Osteoblast (primary cell): ENCODE results near the gene CCDC167. TPM values are rescaled to one million over a fixed set of nuclear protein-coding genes. Genes with fewer than 3 reads are reported as not detected.
A peak's percentile ranks its signal among the peaks of the same experiment; 100 is the strongest.

Source experiments
- DNase-seq: peaks from one replicate; pipeline ENCODE4 v3.0.0; 2011; ENCODE audit warnings: low spot score, mixed read lengths; ENCODE audit not compliant: insufficient read length; ENCODE audit errors: missing footprints
- H2AFZ ChIP-seq: 2 replicates; pipeline ENCODE4 v1.6.0; 2011; ENCODE audit warnings: mild to moderate bottlenecking, low read length
- H3K27ac ChIP-seq: 2 replicates; pipeline ENCODE4 v1.5.1; 2011; ENCODE audit warnings: mild to moderate bottlenecking, low read depth, low read length, moderate library complexity
- H3K27me3 ChIP-seq: 2 replicates; pipeline ENCODE4 v1.6.0; 2012; ENCODE audit warnings: mild to moderate bottlenecking, control low read depth, inconsistent platforms, low read length, moderate library complexity; ENCODE audit not compliant: insufficient read depth
- H3K36me3 ChIP-seq: 2 replicates; pipeline ENCODE4 v1.5.1; 2011; ENCODE audit warnings: mild to moderate bottlenecking, low read length, control low read depth, moderate library complexity; ENCODE audit not compliant: insufficient read depth
- H3K4me1 ChIP-seq: 2 replicates; pipeline ENCODE4 v1.5.1; 2011; ENCODE audit warnings: mild to moderate bottlenecking, low read length, control low read depth, moderate library complexity; ENCODE audit not compliant: insufficient read depth
- H3K4me2 ChIP-seq: 2 replicates; pipeline ENCODE4 v1.6.0; 2011; ENCODE audit warnings: mild to moderate bottlenecking, low read length; ENCODE audit not compliant: insufficient read depth
- H3K4me3 ChIP-seq: fragments of 200-600 bp; sonication (generic); 3 replicates; pipeline ENCODE4 v1.5.1; 2012; ENCODE audit warnings: mild to moderate bottlenecking, low read length, inconsistent platforms; ENCODE audit not compliant: insufficient read depth
- H3K79me2 ChIP-seq: 2 replicates; pipeline ENCODE4 v1.6.0; 2012; ENCODE audit warnings: mild to moderate bottlenecking, low read length, control low read depth, inconsistent platforms; ENCODE audit not compliant: insufficient read depth
- H3K9me3 ChIP-seq: 2 replicates; pipeline ENCODE4 v1.5.1; 2011; ENCODE audit warnings: low read depth, low read length, control low read depth
- H4K20me1 ChIP-seq: 2 replicates; pipeline ENCODE4 v1.6.0; 2012; ENCODE audit warnings: mild to moderate bottlenecking, low read length, control low read depth; ENCODE audit not compliant: insufficient read depth
- total RNA-seq: library from RNA; depleted of rRNA; stranded (reverse); fragments of >200 nt; gene quantifications from 2 replicates; pipeline ENCODE4 v1.2.3, GENCODE V29; 2012
- TF ChIP-seq, protein P1 (sequence below): IDR thresholded peaks from 2 replicates; pipeline ENCODE4 v1.5.1; 2011; ENCODE audit warnings: mild to moderate bottlenecking, low read depth, low read length, moderate library complexity; ENCODE audit errors: extremely low read depth

CCDC167 gene
- total RNA-seq, 1 donor, result 14.8 TPM

DNA sequence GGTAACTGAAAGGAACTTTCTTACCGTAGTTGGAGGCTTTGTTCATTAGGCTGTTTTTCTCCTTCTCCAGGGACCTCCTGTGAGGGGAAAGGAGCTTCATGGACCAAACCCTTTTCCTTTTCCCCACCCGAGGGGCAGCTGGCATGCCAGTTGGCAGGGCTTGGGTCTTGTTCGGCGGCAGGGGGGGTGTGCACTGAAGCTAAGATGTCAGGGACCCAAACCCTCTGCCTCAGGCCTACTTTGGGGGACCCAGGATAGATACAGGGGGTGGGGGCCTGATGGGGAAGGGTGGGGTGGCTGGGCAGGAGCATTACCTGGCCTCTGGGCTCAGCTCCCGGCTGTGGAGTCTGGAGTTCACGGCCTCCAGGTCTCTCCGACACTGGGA, 14.9 kb downstream of the CCDC167 start:
- H3K27ac ChIP-seq, result no peak overlapping the region

DNA sequence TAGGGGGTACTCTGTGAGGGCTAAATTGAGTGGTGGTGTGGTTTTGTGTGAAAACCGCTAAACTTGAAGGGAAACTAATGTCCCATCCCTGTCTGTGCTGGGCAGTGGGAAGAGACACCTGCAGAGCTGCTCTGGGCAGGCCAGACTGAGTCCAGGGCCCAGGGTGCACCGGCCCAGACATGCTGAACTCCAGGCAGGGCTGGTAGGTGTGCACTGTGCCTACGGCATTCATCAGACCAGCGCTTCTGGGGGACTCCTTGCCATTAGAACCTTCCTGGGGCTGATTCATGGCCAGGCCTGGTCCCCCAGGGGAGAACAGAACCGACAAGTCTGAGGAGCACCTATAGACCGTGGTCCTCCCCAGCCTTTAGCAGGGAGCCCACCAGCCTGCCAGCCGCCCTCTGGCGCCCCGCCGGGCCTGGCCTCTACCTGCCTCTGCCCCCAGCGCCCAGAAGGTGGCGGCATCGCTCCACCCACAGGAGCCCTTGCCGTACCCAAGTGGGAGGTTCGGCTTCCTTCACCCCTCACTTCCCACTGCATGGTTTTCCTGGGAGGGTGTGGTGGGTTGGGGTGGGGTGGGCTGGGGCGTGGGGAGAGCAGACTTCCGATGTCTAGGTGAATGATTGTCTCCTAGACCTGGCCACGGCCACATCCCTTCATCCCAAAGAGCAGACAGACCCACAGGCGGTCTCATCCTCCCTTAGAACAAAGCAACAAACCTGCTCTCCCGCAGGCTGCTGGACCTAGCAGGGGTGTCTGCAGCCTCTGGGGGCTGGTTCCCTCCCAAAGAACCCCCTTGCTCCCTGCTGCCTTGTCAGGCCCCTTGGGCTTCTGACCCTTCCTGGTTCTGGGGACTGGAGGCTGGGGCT, 15.5 kb downstream of the CCDC167 start:
- H3K4me2 ChIP-seq, result no peak overlapping the region
- H3K9me3 ChIP-seq, result no peaks in the 10 kb centered on the region
- peaks cover 20% of the 10 kb centered on the region for H3K36me3 ChIP-seq
- H3K79me2 ChIP-seq, result no peaks in the 10 kb centered on the region
- H2AFZ ChIP-seq, result no peak overlapping the region
- H3K27me3 ChIP-seq, result no peaks in the 10 kb centered on the region
- peaks cover 2% of the 10 kb centered on the region for H4K20me1 ChIP-seq
- H3K4me1 ChIP-seq, result no peaks in the 10 kb centered on the region
- H3K4me3 ChIP-seq, result no peak overlapping the region
- TF ChIP-seq, protein P1, sequence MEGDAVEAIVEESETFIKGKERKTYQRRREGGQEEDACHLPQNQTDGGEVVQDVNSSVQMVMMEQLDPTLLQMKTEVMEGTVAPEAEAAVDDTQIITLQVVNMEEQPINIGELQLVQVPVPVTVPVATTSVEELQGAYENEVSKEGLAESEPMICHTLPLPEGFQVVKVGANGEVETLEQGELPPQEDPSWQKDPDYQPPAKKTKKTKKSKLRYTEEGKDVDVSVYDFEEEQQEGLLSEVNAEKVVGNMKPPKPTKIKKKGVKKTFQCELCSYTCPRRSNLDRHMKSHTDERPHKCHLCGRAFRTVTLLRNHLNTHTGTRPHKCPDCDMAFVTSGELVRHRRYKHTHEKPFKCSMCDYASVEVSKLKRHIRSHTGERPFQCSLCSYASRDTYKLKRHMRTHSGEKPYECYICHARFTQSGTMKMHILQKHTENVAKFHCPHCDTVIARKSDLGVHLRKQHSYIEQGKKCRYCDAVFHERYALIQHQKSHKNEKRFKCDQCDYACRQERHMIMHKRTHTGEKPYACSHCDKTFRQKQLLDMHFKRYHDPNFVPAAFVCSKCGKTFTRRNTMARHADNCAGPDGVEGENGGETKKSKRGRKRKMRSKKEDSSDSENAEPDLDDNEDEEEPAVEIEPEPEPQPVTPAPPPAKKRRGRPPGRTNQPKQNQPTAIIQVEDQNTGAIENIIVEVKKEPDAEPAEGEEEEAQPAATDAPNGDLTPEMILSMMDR, result peak; percentile 56
- no peak overlapping the region for H3K27ac ChIP-seq
- DNase-seq, result peak; percentile 93

More for the DNA sequence above, 14.9 kb downstream of the CCDC167 start:
- H3K27me3 ChIP-seq, result no peaks in the 10 kb centered on the region
- peak; percentile 81 for DNase-seq
- H3K4me2 ChIP-seq, result no peak overlapping the region
- no peak overlapping the region for H2AFZ ChIP-seq
- TF ChIP-seq, protein P1, result no peak
- no peaks in the 10 kb centered on the region for H3K4me1 ChIP-seq
- peaks cover 6% of the 10 kb centered on the region for H4K20me1 ChIP-seq
- H3K9me3 ChIP-seq, result no peaks in the 10 kb centered on the region
- H3K4me3 ChIP-seq, result no peak overlapping the region
- H3K36me3 ChIP-seq, result peaks cover 15% of the 10 kb centered on the region
- no peaks in the 10 kb centered on the region for H3K79me2 ChIP-seq

DNA sequence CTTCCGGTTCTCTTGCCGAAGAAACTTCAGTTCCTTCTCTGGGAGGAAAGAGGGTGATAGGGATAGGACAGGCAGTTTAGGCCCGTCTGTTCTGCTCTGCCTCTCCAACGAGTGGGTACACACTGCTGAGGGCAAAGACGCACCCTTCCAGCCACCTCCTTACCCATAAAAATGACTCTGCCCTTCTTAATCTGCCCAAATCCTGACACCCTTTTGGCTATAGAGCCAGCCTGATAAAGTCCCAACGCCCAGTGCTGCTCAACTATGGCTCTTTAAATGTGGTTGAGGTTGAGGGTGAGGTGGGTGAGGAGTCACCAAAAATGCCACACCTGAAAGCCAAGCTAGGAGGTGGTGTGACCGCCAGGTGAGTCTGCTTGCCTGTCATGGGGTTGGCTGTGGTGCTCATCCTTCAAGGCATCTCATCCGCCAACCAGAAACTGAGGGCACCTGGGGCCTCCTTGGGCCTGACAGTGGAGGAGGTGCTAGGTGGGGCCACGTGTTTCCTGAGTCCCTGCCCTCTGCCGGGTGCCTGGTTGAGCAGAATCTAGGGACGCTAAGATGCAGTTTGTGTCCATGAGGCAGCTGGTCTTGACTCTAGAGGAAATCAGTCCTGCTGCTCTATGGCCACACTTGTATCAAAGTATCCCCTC, 16.3 kb downstream of the CCDC167 start:
- peak; percentile 50 for DNase-seq
- Histone ChIP-seq H3K27ac (no peak overlapping the region), H3K36me3 (peaks cover 22% of the 10 kb centered on the region), H3K4me2 (no peak overlapping the region), H3K27me3 (no peaks in the 10 kb centered on the region), H3K4me3 (no peak overlapping the region), H3K9me3 (no peaks in the 10 kb centered on the region), H4K20me1 (peaks cover 2% of the 10 kb centered on the region), H3K79me2 (no peaks in the 10 kb centered on the region), H3K4me1 (no peaks in the 10 kb centered on the region), H2AFZ (no peak overlapping the region)
- TF ChIP-seq, protein P1, result no peak
